Measurements from ENCODE around the gene AGFG1.
A peak's percentile ranks its signal among the peaks of the same experiment; 100 is the strongest.
"Not testable (repeated sequence)": the region's sequence is repeated elsewhere in the genome, so short reads cannot be mapped to it uniquely, and the experiment has no call there.

Gene AGFG1

DNA sequence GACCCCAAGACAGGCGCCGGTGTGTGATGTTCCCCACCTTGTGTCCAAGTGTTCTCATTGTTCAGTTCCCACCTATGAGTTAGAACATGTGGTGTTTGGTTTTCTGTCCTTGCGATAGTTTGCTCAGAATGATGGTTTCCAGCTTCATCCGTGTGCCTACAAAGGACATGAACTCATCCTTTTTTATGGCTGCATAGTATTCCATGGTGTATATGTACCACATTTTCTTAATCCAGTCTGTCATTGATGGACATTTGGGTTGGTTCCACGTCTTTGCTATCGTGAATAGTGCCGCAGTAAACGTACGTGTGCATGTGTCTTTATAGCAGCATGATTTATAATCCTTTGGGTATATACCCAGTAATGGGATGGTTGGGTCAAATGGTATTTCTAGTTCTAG is 68.4 kb downstream of the AGFG1 start:
- DNase-seq = not testable (repeated sequence)

DNA sequence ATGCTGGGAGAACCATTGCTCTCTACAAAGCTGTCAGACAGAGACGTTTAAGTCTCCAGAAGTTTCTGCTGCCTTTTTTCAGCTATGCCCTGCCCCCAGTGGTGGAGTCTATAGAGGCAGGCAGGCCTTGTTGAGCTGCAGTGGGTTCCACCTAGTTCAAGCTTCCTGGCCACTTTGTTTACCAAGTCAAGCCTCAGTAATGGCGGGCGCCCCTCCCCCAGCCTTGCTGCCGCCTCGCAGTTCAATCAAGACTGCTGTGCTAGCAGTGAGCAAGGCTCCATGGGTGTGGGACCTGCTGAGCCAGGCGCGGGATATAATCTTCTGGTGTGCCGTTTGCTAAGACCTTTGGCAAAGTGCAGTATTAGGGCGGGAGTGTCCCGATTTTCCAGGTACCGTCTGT is 74.0 kb downstream of the AGFG1 start:
- DNase-seq = no peak

DNA sequence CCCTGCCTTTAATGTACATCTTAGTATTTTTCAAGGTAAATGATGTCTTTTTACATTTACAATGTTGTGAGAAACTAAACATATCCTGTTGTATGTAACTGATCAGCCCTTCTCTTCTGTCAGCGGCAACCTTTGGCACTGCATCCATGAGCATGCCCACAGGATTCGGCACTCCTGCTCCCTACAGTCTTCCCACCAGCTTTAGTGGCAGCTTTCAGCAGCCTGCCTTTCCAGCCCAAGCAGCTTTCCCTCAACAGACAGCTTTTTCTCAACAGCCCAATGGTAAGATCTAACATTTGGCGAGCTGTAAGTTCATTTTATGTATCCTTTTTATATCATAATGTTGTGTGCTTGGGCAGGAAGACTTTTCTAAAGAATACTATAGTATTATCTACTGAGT is 79.9 kb downstream of the AGFG1 start:
- DNase-seq = no peak

DNA sequence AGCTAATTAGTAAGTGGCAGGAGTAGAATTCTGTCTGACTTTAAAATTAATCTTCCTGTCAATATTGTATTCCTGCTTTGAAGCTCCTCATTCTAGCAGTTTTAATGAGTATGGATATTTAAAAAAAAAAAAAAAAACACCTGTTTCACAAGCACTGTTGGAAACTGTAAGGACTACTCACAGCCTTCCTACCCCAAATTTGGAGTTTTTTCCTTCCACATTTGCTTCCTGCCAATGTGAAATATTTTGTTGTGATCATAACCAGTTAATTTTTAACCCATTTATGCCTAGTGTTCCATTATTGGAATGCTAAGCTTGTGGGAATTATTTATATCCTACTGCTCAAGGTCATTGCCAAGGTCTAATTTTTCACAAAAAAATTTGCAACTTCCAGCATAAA is 90.6 kb downstream of the AGFG1 start:
- DNase-seq = no peak

DNA sequence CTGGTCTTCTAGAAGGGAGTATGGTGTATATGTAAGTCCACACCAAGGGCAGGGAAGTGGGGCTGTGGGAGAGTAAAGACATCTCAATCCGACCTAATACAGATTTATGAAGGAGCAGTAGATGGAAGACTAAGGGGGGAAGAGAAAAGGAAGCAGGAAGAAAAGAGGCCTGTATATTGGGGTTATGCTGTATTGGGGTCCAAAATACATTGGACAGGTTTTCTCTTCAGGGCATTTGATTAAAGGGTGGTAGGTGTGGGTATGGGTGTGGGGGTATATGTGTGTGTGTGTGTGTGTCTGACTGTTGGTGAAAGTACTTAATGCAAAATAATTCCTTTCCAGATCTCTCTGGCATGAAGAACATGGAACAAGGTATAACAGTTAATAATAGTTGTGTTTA is 93.1 kb downstream of the AGFG1 start:
- no peak for DNase-seq

DNA sequence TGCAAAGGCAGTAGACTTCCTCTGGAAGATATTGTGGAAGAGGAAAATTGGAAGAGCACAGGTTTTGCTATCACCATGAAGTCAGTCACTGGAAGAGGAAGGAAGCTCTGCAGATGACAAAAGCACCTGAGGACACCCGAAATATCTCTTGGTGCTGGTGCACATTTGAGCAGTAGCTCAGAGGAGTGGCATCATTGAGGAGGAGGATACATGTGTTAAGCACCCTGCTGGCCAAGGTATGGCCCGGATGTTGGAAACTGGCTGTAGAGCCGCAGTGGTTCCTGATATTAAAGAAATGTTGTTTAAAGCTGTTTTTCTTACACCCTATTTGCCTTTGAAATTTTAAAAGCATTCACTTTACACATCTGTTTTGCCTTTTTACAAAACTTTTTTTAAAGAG is 94.1 kb downstream of the AGFG1 start:
- no peak for DNase-seq

DNA sequence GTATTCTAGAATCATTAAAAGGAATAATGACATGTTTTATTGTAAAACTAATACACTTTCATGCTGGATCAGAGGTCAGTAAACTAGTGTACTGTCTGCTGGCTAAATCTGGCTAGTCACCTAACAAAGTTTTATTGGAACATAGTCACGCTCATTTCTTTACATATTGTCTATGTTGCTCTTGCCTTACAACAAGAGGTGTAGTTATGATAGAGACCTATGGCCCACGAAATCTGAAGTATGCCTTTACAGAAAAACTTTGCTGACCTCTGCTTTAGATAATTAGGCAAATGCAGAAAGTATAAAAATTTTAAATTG is 96.9 kb downstream of the AGFG1 start:
- DNase-seq = no peak

DNA sequence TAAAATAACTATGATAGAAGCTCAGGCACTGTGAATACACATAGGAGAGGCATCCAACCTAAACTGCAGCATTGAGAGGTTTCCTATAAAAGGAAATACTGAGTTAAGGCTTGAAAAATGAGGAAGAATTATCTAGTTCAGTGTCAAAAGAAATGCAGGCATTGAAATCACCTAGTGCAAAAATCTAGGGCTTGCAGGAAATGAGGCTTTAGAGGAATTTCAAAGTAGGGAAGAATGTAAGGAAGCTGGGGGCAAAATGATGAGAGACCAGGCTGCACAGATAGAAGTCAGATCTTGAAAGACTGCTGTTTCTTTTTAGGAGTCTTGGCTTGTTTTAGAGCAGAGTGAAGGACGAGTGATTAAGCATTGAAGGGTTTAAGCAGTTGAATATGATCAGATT is 98.7 kb downstream of the AGFG1 start:
- DNase-seq = no peak

DNA sequence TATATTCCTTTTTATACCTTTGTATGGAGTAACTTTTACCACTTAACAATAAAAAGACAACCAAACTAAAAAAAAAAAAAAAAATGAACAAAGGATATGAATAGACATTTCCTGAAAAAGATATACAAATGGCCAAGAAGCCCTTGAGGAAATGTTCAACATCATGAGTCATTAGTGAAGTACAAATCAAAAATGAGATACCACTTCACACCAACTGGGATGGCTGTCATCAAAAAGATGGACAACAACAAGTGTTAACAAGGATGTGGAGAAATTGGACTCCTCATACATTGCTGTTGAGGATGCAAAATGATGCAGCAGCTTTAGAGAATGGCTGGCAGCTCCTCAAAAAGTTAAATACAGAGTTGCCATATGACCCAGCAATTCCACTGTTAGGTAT is 104.2 kb downstream of the AGFG1 start:
- no peak for DNase-seq

DNA sequence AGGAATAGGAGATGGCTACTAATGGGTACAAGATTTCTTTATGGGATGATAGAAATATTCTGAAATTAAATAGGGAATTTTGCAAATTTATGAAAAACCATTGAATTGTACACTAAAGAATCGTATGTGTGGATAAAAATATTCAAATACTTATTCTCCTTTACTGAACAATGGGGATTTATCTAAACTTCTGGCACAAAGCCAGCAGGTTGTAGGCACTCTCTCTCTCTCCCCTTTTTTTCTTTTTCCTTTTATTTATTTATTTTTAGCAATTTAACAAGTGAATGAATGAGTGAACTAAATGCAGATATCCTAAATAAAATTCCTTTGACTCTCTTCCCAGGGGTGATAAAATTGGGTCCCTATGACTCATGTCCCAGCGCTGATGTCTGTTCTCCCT is 104.9 kb downstream of the AGFG1 start:
- no peak for DNase-seq

DNA sequence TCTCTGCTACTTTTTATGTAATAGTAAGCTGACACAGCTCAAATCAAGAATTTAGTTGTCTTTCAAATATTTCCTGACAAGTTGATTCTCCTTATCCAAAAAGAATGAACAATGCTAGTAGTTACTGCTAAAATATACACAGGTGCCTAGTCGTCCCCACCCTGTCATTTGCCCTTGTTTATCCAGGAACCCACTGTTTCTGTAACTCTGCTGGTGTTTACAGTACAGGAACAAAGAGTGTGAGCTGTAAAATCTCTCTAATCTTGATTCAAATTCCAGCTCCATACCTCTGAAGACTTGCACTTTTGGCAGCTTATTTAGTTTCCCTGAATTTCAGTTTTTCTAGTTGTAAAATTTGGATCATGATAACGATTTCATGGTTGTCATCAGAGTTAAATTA is 105.6 kb downstream of the AGFG1 start:
- DNase-seq = no peak

DNA sequence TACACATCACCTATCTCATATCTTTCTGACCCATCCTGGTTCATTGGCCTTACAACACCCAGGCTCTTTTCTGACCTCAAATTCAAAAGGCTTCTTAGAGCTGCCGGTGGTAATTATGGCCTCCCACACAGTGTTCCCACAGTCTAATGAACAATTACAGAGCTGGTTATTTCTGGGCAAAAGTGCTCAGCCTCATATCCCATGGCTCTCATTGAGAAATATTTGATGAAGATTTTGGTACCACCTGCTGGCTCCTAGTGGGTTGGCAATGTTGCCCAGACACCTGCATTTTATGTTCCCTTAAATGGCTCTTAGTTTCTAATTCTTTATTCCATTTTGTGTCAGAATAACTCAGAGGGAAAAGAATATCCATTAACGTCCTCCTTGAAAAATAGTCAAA is 106.7 kb downstream of the AGFG1 start:
- DNase-seq = peak; percentile 91

DNA sequence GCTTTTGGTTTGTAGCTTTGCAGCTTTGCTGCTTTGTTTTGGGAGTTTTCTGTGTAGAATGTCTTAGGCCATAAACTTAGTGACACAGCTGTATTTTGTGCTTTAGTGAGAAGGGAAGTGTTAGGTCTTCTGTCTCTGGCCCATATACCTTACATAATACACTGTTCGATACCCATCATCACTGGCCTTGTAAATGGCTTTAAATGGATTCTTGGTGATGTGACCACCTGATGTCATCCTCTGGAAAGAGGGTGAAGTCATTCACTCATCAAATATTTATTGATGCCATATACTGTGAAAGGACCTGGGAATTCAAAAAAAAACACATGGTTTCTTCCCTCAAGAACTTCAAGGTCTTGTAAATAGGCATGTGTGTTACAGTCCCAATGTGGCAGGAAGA is 107.8 kb downstream of the AGFG1 start:
- peak; percentile 54 for DNase-seq

DNA sequence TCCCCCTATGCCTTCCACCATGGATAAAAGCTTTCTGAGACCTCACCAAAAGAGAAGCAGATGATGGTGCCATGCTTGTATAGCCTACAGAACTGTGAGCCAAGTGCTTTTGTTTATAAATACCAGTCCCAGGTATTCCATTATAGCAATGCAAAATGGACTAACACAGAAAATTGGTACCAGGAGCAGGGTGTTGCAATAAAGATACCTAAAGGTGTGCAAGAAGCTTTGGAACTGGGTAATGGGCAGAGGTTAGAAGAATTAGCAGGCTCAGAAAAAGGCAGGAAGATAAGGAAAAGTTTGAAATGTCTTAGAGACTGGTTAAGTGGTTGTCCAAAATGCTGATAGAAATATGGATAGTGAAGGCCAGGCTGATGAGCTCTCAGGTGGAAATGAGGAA is 110.4 kb downstream of the AGFG1 start:
- no peak for DNase-seq

DNA sequence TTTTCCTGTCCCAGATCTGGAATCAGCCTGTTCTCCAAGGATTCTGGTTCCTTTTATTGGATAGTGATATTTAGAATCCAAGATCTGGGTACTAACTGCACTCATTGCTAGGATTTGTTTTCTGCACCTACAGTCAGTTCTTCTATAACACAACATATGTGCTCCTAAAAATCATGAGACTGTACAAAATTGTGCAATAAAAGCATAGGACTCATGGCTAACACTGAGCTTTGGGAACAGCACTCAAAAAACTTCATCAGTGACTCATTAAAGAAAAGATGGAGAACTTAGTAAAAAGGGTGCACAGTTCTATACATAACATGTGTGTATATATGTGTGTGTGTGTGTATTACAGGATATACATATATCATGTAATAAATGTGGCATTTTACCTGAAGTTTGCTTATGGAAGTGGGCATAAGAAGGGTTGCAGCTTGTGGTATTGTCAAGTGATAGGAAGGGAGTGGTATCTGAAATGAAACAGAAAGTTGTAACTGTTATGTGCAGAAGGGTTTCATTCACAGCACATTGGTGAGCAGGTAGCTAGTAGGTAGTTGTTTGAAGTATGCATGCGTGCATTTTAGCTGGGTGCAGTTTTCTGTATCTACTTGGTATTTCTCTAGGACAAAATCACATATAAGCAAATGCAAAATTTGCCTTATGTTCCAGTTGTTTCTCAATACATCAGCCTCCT is 120.9 kb downstream of the AGFG1 start:
- DNase-seq = no peak

DNA sequence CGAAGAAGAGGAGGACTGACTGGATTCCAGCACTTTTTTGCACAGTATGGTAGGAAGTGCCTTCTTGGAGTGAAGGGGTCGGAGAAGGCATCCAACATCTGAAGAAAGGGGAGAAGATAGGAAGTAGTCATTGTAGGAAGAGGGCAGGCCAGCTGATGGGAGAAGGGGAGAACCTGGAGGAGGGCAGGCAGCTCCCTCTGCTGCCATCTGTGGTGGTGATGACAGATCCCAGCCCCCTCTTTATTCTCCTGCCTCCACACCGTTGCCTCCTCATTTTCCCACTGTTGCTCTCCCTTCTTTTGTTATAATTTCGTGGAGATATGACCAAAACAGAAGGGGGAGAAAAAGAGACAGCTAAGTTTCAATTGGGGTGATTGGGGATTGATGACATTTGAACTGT is 123.8 kb downstream of the AGFG1 start:
- DNase-seq = no peak

DNA sequence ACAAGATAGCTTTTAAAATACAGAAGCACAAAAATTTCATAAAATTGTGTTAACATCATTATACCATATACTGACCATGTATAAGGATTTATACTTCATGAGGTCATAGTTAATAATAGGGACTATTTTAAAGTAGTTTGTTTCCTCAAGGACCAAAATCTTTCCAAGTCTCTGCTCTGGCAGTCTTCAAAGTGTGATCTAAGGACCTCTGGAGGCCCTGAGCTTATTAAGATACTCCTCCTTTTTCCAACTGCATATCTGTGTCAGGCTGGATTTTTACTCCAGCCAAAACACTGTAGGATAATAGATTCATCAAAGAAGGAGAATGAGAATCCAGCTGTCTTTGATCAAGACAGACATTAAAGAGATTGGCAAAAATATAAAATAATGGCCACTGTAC is 125.1 kb downstream of the AGFG1 start:
- no peak for DNase-seq

DNA sequence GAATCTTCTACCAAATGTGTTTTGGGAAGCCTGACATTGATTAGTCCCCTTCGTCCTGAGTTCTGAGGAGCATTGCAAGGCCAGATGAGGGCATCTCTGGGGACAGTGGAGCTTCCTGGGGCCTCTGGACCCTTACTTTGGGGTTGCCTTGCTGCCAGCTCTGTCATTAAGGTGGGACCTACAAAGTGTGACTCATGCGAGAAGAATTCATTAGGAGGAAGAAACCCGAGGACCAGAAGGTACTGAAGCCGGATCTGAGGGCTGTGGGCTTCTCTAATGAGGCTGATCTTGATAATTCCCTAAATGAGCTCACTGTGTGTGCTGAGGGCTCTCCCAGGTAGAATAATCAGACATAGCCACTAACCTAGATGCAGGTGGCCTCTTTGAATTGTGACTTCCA is 126.0 kb downstream of the AGFG1 start:
- DNase-seq = no peak

DNA sequence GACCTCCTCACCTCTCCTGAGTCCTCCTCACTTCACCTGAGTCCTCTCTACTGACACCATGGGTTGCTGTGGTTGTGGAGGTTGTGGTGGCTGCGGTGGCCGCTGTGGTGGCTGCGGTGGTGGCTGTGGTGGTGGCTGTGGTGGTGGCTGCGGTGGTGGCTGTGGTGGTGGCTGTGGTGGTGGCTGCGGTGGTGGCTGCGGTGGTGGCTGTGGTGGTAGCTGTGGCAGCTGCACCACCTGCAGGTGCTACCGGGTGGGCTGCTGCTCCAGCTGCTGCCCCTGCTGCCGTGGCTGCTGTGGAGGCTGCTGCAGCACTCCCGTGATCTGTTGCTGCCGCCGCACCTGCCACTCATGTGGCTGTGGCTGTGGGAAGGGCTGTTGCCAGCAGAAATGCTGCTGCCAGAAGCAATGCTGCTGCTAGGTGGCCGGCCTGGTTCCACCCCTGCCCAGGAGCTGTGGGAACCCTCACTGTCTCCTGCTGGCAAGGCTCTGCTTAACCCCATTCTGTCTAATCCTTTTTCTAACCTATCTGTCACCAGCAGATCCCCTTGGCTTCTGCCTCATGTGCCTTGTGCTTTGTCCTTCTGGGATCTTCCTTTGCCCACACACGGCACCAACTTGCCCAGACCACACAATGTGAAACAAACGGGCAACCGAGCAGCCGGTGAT is 127.0 kb downstream of the AGFG1 start, which contains the start of gene SCYGR2:
TSS of gene SCYGR2 (plus strand) at position 59 of the 669 bp plus-strand sequence. CDS start at position 59, 0 bp downstream.
- DNase-seq = not testable (repeated sequence)

DNA sequence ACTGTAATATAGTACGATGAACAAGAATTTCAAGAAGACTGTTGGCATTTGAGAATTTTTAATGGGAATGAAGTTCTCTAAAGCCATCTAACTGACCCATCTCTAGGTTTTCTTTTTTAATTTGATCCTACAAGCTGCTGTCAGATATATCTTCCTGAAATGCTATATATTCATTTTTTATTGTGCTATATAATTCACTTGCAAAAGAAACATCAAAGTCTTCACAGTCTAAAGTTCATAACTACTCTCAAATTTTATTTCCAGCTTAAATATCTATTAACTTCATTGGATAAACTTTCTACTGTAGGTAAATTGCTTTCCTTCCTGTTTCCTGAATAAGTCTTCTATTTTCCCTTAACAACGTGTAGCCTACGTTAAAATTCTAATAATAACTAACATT is 130.4 kb downstream of the AGFG1 start:
- DNase-seq = no peak

DNA sequence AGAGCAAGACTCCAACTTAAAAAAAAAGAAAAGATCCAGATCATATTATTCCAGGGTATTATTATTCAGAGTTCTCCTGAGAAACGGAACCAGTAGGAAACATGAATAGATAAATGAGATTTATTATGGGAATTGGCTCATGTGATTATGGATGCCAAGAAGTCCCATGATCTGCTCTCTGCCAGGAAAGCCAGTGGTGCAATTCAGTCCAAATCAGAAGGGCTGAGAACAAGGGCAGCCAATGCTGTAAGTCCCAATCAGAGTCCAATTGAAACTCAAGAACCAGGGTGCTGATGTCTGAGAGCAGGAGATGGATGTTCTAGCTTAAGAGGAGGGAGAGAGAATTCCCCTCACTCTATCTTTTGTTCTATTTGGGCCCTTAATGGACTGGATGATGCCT is 134.5 kb downstream of the AGFG1 start:
- DNase-seq = no peak

DNA sequence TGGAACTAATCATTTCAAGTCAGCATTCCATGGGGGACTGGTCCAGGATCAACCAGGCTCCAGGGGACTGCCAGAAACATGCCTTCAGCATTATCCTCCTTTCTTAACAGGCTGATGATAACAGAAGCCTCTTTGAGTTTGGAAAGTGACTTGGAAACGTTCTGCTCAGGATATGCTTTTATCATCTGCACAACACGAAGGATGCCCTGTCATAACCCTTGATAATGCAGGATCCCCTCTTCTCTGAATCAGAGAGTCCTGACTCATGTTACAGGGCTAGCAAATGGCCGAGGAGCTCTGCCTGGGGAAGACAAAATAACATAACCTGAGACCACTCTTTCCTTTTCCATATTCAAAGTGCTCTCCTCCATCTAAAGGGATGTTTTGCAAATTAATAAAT is 136.0 kb downstream of the AGFG1 start:
- DNase-seq = no peak

DNA sequence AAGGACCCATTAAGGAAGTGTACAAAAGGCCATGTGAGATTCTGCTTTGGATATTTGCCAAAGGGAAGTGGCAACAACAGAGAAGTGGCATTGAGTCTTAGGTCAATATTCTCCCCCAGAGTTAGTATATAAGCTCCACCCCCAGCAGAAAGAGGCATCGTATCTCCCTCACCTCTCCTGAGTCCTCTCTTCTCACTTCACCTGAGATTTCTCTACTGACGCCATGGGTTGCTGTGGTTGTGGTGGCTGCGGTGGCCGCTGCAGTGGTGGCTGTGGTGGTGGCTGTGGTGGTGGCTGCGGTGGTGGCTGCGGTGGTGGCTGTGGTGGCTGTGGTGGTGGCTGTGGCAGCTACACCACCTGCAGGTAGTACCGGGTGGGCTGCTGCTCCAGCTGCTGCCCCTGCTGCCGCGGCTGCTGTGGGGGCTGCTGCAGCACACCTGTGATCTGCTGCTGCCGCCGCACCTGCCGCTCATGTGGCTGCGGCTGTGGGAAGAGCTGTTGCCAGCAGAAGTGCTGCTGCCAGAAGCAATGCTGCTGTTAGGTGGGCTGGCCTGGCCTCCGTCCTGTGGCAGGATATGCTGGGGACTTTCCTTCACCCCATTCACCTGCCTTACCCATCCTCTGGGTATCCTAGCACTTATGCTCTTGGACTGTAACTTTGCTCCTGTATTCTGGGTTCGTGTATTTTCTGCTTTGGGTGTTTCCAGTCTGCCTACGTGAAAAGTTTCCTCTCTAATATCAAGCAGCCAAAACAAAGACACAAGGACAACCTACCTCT is 136.8 kb downstream of the AGFG1 start:
- peak; percentile 21 for DNase-seq

DNA sequence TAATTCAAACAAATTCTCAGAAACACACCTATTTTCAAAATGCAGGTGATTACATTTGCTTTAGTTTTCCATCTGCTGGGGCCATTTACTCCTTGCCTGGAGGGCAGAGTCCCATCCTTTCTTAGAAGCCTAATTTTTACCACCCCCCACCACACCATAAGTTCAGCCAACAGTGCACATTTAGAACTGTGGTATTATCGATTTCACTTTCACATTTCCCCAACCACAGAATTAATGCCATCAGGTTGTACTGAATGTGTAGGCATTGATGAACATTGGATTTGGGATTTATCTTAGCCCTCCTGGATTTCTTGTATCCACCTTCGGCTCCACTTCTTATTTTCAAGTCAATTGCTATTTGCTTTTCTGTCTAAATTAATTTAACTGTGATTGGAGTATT is 138.2 kb downstream of the AGFG1 start:
- DNase-seq = no peak
